ENCODE results near the gene HENMT1.

DNA sequence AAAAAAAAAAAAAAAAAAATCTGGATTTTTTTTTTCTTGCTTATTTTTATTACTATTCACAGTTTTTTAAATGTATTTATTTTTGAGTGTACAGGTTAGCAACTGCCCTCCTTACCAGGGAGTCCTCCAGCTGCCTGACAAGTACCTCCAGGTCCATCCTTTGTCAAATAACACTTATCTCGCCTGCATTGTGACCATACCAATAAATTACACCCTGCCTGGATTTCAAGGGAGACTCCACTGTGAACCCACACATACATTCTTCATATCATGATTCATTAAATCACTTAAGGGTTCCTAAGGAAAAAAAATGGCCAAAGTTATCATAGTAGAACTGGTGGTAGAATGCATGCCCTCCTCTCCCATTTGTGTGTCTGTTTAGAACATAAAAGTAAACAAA is 62.6 kb downstream of the HENMT1 start:
- TF ChIP-seq CTCF (IDR thresholded peaks at IDR 0.05 in 2 of 3, conservative IDR thresholded peaks at IDR 0.05 in 1 of 3; ENCODE audit: borderline replicate concordance in 1 of 3, insufficient read depth in 1 of 3, low read depth in 2 of 3, low read length in 2 of 3) (no peak), REST (IDR thresholded peaks at IDR 0.05; ENCODE audit: low read depth) (no peak), POLR2A (IDR thresholded peaks at IDR 0.05; ENCODE audit: borderline replicate concordance, extremely low read depth, insufficient read depth, insufficient read length) (no peak), POLR2AphosphoS5 (IDR thresholded peaks at IDR 0.05; ENCODE audit: low read depth, low read length) (no peak), JUND (IDR thresholded peaks at IDR 0.05) (no peak), SP1 (IDR thresholded peaks at IDR 0.05; ENCODE audit: low read depth) (no peak), EZH2phosphoT487 (IDR thresholded peaks at IDR 0.05; ENCODE audit: borderline replicate concordance) (no peak), ELF1 (IDR thresholded peaks at IDR 0.05; ENCODE audit: borderline replicate concordance, low read depth) (no peak)
